GM18511 (cell line): ENCODE results near the gene TGFBR2.
A peak's percentile ranks its signal among the peaks of the same experiment; 100 is the strongest.
"Not testable (repeated sequence)": the region's sequence is repeated elsewhere in the genome, so short reads cannot be mapped to it uniquely, and the experiment has no call there.

Source experiments
- ATAC-seq: cut with Tn5 transposase; IDR thresholded peaks from one replicate; pipeline ENCODE4 v1.9.1; 2021; ENCODE audit warnings: mild to moderate bottlenecking, moderate library complexity; ENCODE audit not compliant: unreplicated experiment

The TGFBR2 gene

DNA sequence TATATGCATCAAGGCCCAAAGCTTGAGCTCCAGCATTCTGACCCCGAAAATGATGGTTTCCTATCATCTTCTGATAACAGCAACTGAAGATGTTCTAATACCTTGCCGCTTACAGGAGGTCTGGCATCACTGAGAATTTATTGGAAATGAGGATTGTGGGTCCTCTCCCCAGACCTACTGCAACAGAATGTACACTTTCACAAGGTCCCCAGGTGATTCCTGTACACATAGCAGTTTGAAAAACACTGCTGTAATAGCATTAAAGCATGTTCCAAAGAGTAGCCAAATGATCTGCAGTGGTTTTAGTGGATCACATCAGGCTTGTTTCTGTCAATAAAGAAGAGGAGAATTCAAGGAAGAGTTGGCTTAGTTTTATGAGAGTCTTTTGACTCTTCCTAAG lies 11.3 kb downstream of the TGFBR2 start:
- no peak for ATAC-seq

DNA sequence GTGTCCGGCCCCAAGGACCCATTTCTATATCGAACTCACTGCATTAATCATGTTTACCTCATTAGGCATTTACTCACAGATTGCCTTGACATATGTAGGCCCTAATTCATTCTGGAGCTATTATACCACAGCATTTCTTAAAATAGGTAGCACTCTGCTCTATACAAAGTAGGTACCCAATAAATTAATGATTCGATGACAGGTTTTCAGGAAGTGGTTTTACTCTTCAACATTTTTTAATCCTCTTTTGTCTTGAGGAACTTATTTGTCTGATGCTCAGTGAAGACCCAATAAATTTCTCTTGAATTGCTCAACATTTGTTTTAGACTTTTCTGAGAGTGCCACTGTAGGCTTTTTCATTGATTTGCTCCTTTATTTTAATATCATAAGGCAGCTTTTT lies 12.1 kb downstream of the TGFBR2 start:
- ATAC-seq = no peak

DNA sequence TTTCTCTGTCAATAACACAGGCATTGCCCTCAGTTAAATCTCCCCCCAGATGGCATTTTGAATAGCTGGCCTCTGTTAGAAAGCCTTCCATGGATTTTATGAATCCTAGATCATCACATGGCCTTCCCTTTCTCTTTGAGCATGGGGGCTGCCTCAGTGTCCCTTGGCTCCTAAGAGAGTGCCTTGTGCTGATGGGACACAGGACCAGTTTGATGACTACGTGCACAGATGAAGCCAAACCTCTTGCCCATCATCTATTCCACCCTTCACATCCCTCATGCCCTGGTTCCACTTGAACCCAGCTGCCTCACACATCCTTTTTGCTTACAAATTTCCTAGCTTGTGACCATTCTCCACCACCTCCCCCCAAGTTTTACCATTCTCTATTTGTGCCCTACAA lies 12.9 kb downstream of the TGFBR2 start:
- ATAC-seq = no peak

DNA sequence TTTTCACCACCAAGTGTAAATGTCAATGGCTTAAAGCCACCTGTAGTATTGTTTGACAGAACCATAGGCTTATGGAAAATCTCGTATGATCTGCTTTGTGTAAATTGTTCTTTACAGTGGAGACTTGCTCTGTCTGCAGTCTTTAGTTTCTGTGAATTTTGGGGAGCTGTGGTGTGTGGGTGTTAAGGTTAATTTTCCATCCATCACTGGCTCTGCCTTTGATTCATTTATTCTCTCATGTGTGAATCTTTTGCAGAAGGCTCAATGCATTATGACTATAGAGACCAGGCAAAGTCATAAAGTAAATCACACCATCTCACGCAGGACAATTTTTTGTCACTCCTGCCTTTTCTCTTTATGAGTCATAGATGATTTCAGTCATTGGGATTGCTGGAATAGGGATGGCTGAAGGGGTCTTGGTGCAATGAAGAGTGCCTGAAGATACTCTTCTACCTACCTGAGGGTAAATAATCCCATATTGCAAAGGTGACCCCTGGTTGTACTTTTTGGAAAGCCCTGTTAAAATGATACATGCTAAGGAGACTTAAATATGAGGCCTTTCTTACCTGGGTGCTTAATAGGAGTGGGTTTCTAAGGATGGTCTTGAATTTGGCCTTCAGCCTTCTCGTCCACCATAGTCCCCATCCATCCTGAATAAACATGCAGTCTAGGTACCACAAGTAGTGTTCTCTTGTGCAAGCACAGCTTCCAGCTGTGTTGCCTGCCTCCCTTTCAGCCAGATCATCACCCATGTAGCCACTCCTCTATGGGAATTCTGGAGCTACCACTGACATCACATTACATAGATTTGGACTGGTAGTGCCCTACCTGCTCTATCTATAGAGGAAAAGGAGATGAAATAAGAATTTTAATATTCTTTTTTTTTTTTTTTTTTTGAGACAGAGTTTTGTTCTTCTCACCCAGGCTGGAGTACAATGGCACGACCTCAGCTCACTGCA lies 14.3 kb downstream of the TGFBR2 start:
- no peak for ATAC-seq

DNA sequence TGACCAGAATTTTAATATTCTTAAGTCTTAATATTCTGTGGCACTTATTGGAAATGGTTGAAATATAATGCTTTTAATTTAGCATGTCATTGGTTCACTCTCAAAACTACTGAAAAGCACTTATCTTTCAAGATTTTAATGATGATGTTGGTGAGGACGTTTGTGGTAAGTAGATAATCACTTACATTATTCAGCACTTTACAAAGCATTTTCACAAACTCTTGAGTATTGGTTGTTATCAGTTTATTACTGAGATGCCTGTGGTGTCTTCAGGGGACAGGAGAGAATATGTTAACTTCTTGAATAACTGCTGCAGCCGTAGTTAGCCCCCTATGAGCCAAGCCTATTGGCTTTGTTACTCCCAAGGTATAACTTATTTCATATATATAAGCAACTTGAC lies 15.2 kb downstream of the TGFBR2 start:
- no peak for ATAC-seq

DNA sequence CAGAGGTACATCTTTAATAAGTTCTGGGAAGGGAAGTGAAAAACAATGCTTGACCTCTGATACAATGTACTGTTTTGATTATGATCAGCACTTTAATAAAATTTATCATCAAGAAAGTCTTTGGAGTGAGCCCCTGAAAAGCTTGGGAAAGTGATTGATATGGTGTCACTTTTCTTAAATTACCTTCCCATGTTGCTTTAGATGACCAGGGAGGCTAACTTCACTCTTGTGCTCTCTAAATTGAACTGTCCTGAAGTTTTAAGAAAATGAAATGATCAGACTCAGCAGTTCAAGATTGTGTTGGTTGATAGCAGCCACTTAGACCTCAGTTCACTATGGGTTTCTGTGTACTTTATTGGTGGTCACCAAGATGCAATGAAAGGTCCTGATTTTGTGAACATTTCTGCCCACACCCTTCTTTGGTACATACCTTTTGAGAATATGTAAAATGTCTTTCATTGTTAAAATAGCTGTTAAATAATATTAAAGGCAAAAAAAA lies 15.7 kb downstream of the TGFBR2 start:
- no peak for ATAC-seq

DNA sequence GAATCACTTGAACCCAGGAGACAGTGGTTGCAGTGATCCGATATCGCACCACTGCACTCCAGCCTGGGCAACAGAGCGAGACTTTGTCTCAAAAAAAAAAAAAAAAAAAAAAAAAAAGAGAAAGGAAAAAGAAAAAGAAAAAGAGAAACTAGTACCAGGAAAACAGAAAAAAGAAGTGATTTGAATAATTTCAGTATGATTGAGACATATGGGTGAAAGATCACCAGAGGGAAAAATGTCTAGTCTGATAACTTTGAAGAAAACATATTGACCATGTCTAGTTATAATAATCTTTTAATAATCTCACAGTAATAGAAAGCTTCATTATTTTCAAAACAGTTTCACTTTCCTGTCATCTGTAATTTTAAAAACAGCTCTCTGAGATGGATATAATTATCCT lies 16.4 kb downstream of the TGFBR2 start:
- no peak for ATAC-seq

DNA sequence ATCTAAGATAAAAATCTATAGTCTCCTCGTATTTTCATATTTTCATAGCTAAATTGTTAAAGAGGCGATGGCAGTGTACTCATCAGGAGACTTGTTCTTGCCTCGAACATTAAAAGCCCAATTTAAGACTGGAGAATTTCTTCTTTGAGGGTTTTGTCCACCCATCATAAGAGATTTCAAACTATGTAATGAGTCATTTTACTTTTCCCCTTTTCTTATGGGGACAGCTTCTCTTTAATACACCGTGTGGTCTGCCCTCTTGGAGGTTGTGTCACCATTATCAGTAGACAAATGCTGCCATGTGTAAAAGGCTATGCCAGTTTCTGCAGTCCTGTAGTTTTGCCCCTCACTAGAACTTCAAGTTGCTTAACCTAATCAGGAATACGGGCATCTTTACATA lies 16.9 kb downstream of the TGFBR2 start:
- no peak for ATAC-seq

DNA sequence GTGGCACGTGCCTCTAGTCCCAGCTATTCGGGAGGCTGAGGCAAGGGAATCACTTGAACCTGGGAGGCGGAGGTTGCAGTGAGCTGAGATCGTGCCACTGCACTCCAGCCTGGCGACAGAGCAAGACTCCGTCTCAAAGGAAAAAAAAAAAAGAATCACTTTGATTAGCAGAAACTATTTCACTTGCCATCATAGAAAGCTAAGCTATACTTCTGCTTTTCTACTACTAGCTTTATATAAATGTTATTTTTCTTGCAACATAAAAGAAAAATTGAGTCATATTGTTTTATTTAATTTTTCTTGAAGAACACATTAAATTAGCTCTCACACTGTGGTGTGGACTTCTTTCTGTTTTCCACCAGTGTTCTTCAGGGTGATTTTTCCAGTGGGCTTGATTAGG lies 18.1 kb downstream of the TGFBR2 start:
- not testable (repeated sequence) for ATAC-seq

DNA sequence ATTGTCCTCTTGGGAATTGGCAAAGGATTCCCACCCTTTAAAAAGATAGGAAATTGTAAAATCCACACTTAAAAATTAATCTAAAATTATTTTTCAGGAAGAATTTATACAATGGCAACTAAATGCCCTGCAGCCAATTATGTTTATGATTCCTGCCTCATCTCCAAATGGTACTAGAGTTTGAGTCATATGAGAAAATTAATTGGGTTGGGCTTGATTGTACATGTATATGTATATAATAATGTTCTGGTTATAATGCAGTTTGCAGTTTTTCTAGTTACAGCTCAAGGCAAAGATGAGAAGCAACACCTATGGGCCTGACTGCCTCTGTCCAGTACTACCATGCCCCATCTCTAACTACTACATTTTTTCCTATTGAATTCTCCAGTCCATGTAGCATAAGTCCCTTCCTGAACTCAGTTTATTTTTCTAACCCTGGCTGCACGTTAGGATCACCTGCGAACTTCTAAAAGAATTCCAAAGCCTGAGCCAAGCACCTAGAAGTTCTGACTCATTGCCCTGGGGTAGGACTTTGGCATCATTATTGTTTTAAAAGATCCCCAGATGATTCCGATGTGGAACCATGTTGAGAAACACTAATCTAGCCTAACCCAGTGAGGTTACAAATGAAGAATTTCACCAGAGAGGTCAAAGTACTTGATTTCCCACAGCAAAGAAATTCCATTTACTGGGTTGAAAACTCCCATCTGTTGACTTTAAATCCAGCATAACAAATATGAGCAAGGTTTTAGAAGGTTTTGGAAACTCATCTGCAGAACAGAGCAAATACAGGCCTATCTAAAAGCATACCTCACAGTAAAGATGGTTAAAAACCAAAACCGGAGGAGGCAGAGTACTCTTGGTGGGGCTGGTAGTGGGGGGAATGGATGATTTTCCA lies 19.4 kb downstream of the TGFBR2 start:
- no peak for ATAC-seq

DNA sequence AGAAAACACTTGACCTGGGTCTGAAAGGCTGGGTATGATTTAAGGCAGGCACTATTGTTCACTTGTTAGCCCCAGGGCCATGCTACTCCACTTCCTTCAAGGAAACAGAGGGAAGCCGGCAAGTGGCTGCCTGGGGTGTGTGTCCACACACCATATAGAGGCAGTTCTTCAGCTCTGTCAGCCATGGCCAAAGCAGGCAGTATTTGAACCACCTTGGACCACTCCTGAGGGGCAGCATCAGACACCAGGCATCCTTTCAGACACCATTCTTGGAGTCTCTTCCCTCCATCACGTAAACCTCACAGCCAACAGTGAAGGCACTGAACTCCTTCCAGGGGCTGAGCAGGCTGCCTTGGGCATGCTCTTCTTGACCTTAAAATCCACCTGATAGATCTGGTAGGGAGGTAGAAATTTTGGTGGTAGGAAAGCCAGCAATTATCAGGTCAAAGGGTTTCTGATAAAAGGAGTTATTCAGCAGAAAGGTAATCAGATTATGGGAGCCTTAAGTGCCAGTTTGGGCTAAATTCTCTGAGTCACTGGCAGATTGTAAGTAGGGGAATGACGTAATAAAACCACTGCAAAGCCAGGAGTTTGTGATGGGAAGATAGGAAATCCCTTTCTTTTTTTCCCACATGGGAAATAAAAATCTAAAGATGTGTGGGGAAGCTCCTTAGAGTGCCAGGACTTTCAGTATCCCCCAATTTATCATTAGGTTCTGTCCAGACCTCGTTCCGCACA lies 20.2 kb downstream of the TGFBR2 start:
- no peak for ATAC-seq

DNA sequence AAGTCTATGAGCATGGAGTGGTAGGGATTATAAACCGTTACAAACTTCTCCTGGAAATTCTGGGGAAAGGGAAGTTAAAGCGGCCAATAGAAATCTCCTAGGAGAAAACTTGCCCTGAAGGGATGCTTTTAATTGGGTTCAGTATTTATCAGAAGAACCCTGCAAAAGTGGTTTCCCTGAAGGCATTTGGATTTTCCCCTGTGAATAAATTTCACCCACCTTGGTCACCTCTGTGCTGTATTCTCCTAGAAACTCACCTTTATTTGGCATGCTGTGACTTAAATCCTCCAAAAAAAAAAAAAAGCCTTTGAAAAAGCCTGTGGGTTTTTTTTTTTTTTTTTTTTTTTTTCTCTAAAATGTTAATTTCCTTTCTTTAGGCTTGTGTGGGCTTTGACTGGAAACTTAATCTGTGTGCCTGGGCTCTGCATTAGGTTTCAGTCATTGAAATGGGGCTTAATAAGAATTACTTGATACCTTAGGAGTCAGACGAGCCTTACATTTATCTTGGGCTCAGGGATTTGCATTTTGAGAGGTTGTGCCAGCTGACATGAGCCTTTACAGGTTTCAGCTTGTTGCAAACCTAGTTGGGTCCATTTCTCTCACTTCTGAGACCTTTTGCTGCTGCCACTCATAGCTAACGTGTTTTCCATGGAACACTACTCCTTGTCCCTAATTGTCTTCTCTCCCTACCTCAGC lies 22.0 kb downstream of the TGFBR2 start:
- ATAC-seq = no peak

DNA sequence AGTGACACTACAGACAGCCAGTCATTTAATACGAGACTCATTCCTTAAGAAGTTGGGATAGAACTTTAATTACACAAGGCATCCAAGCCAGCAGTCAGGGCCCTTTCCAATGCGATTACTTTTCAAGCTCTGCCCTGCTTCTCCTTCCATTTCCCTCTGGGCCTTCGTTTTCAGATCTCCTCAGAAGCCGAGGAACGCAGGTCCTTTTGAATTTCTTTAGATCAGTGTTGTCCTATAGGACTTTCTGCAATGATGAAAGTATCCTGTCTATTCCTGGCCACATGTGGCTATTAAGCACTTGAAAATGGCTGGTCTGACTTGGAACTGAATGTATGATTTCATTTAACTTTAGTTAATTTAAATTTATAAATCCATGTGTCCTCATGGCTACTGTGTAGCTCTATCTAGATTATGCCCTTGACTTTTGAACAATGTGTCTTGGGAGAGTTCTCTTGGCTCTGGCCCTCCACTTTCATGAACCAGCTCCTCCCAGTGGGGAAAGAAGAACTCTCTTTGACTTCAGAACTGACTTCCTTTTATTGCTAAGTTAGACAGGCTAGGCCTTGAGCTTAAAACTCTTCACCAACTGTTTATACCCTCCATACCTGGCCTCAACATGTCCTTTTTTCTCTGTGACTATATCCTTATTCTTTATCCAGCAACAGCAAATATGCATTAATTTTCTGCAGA lies 22.6 kb downstream of the TGFBR2 start:
- peak; percentile 43 for ATAC-seq

DNA sequence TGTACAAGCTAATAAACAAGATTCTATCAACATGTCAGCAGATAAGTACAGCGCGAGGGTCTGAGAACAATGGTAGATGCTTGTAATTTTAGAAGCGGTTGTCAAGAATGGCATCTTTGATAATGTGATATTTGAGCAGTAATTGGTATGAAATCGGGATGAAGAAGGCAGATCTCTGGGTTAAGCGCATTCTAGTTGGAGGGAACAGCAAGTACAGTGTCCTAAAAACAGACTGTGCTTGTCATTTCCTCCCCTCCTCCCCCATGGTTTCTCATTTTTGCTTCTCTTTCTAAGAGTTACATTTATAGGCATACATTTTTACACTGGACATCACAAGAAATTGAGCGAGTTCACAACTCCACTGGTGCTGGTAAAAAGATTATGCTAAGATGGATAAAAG lies 23.3 kb downstream of the TGFBR2 start:
- ATAC-seq = no peak

DNA sequence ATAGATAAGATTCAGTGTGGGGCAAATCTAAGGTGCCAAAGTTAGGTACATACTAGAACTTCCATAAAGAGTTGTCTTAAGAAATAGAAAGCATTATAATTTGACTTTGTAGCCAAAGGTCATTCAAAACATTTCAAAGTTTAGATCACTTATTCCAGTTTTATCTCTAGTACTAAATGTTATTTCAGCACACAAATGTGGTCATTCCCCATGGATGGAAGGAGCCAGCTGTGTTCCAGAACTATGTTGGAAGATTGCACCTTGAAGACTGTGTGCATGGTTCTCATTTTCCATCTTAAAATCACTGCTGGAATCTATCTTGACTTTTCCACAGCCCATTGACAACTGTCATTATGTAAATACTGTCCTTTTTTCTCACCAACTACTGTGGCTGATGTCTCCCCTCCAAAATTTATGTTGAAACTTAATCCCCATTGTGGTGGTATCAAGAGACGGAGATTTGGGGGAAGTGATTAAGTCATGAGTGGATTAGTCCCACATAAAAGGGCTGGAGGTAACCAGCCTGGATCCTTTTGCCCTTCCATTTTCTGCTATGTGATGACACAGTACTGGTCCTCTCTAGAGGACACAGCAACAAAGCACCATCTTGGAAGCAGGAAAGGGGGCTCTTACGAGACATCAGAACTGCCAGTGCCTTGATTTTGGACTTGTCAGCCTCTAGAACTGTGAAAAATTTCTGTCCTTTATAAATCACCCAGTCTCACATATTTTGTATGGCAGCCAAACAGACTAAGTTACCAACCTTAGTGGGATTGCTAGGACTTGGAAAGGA lies 24.0 kb downstream of the TGFBR2 start:
- no peak for ATAC-seq

DNA sequence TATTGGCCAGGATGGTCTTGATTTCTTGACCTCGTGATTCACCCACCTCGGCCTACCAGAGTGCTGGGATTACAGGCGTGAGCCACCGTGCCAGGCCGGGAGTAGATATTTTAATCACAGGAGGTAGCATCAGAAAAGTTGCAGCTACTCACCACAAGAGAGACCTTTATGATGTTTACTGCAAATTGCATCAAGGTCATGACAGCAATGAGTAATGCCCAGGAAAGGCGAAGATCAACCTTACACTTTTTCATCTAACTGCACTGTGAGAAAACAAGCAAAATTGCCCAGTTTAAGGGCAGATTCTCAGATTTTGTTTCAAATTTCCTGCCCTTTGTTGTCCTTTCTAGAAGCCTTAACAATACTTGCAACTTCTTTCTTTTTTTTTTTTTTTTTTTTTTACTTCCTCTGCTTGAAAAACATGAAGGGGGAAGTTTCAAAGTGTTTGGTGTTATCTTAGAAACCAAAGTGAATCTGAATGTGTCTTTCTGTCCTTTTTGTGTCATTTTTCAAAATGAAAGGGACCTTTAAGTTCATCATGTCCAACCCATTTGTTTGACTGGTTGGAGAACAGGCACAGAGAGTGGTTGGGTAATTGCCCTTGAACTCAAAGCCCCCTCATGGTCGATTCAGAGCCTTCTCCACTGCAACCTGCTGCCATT lies 25.0 kb downstream of the TGFBR2 start:
- peak; percentile 63 for ATAC-seq

DNA sequence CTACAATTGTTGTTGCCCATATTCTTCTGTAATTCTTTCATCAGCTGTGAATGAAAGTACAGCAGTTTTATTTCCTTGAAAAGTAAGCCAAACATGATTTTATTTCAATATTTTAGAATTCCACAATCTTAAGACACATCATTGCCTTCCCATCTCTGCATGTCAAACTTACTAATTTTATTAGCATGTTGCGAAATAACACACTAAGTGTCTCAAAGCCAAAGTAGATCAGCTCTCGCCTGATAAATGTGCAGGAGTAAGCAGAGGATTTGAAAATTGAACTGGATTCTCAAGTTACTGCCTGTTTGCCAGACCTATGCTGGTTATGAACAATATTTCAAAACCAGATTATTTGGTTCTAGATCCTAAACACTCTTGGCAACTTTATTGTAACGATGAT lies 25.7 kb downstream of the TGFBR2 start:
- no peak for ATAC-seq

DNA sequence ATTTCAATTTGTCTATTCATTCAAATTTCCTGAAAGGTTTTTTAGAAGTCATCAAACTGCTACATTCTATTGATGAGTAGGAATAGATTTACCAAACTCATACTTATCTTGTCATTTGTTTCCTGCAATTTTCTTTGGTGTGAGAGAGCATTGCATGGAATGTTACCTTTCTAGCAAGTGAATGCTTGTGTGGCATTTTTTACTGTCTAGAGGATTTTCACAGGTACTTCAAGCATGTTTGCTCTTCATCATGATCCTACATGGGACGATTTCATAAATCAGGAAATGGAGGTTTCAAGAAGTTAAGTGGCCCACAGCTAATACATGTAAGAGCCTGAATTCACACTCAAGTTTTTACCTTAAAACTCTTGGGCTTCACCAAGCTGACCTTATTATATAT lies 26.1 kb downstream of the TGFBR2 start:
- ATAC-seq = no peak
